Astrocyte of the cerebellum (primary cell): ENCODE data around the gene CLK4.

ENCODE experiments used
- DNase-seq: peaks from one replicate; pipeline ENCODE4 v3.0.0-alpha.2; 2011; ENCODE audit warnings: low read depth
- H3K4me3 ChIP-seq: 2 replicates; pipeline ENCODE4 v1.5.1; 2011; ENCODE audit warnings: mild to moderate bottlenecking, low read depth, low read length, moderate library complexity
- CTCF ChIP-seq: IDR thresholded peaks from 2 replicates; pipeline ENCODE4 v1.5.1; 2012; ENCODE audit warnings: low read length, low read depth, moderate library complexity, mild to moderate bottlenecking; ENCODE audit errors: missing control alignments
- in situ Hi-C: cut with HindIII; loops from 2 replicates; pipeline ENCODE4 v1.10.0; 2017; ENCODE audit warnings: low sequenced_read_pairs

CLK4 gene

DNA sequence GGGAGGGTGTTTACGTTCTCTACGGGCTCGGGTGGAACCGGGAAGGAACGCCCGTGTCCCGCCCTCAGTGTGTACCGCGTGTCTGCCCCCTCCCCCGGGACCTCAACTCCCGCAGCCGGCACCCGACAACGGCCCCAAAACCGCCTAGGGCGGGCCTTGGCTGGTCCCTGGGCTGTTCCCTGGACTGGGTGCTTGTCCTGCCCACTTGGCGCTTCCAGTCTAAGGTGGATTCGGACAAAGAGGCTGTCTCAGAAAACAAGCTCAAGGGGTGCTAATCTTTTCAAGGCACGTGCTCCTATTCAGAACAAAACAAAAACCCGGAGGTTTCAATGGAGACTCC lies 379 bp upstream of the CLK4 start:
- DNase-seq = no peak
- TF ChIP-seq CTCF = no peak
- in situ Hi-C loops = no loop called here
- H3K4me3 ChIP-seq = peak overlapping the region; percentile 97

- H3K4me3 ChIP-seq = peak overlapping the region; percentile 97
- in situ Hi-C loops = no loop called here
- no peak for DNase-seq
- TF ChIP-seq CTCF = no peak
These were observed 969 bp downstream of the CLK4 start for GRCh38 chr5:178625679-178626483.

DNA sequence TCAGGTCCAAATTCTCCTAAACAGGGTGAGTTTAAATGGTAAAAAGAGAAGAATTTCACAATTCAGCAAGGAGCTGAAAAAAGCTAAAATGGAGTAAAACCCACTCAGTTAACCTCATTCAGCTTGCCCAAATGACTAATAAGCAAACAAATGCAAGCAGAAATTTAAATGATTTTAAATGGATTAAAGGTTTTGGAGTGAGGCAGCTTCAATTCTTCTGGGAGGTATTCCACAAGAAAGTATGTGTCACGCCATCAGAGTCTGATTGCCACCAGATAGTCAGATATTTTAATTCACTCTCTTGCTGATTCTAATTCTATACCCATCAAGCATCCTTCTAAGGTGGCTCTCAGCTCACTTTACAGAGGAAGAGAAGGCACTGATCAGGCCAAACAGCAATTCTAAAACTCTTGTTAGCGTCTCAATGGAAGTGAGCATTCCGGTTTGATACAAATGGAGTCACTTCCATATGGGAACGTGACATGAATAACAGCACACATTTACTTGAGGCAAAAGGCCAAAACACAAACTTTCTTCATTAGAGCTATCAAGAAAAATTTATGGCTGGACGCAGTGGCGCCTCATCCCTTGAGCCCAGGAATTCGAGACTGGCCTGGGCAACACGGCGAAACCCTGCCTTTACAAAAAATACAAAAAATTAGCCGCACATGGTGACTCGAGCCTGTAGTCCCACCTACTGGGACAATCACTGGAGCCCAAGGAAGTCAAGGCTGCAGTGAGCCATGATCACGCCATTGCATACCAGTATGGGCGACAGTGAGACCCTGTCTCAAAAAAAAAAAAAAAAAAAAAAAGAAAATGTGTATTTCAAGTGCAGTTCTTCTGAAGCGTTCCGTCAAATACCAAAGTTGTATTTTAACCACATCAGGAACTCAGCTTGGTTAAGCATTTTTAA lies 2.0 kb downstream of the CLK4 start:
- in situ Hi-C loops = no loop called here
- TF ChIP-seq CTCF = no peak
- DNase-seq = no peak
- H3K4me3 ChIP-seq = peak overlapping the region; percentile 97

GRCh38 chr5:178622679-178623247 lies 4.1 kb downstream of the CLK4 start:
- no peak for TF ChIP-seq CTCF
- no peak for DNase-seq
- in situ Hi-C loops = no loop called here
- H3K4me3 ChIP-seq = no peak overlapping the region

- TF ChIP-seq CTCF = no peak
- no peak for DNase-seq
- no peak overlapping the region for H3K4me3 ChIP-seq
- in situ Hi-C loops = no loop called here
These were observed 7.5 kb downstream of the CLK4 start for GRCh38 chr5:178619390-178619789.

GRCh38 chr5:178612299-178612698 lies 14.6 kb downstream of the CLK4 start:
- in situ Hi-C loops = no loop called here
- no peak for DNase-seq
- no peak for TF ChIP-seq CTCF

More at GRCh38 chr5:178612299-178612698, 14.6 kb downstream of the CLK4 start:
- H3K4me3 ChIP-seq = no peak overlapping the region
